ENCODE measurements around the gene CFAP74.

Gene CFAP74

GRCh38 chr1:1914971-1915692 is 88.5 kb downstream of the CFAP74 start, which contains the start of gene CALML6:
Gene CALML6 (plus strand): TSS chr1:1915260. CDS start chr1:1915281, 21 bp downstream.
- DNase-seq: no peak

GRCh38 chr1:1914101-1914970 is 89.2 kb downstream of the CFAP74 start:
- DNase-seq: no peak

GRCh38 chr1:1911350-1912041 is 92.1 kb downstream of the CFAP74 start:
- DNase-seq: no peak

- no peak for DNase-seq
Measured at GRCh38 chr1:1910651-1911331, 92.8 kb downstream of the CFAP74 start.

GRCh38 chr1:1910033-1910465 is 93.5 kb downstream of the CFAP74 start:
- no peak for DNase-seq

GRCh38 chr1:1908506-1908791 is 95.1 kb downstream of the CFAP74 start:
- DNase-seq: no peak

- DNase-seq: no peak
Measured at GRCh38 chr1:1907098-1907736, 96.4 kb downstream of the CFAP74 start.

GRCh38 chr1:1906185-1907097 is 97.1 kb downstream of the CFAP74 start:
- no peak for DNase-seq

- DNase-seq: no peak
Measured at GRCh38 chr1:1903224-1903623, 100.4 kb downstream of the CFAP74 start.

GRCh38 chr1:1901641-1902294 is 101.8 kb downstream of the CFAP74 start:
- DNase-seq: no peak

GRCh38 chr1:1900883-1901640 is 102.5 kb downstream of the CFAP74 start:
- DNase-seq: no peak

GRCh38 chr1:1899967-1900327 is 103.6 kb downstream of the CFAP74 start:
- no peak for DNase-seq

GRCh38 chr1:1899266-1899966 is 104.2 kb downstream of the CFAP74 start:
- no peak for DNase-seq

- DNase-seq: no peak
Measured at GRCh38 chr1:1898246-1898933, 105.2 kb downstream of the CFAP74 start.

GRCh38 chr1:1895456-1896336 is 107.9 kb downstream of the CFAP74 start:
- no peak for DNase-seq

GRCh38 chr1:1895060-1895418 is 108.5 kb downstream of the CFAP74 start:
- DNase-seq: no peak

GRCh38 chr1:1894354-1895059 is 109.1 kb downstream of the CFAP74 start:
- DNase-seq: no peak
